Panc1 (cell line): ENCODE measurements around the gene KIAA2012.

Experiments used
- CTCF ChIP-seq: fragments of 450-650 bp; IDR thresholded peaks from 2 replicates; pipeline ENCODE4 v1.5.1; 2017; ENCODE audit warnings: mild to moderate bottlenecking
- POLR2AphosphoS5 ChIP-seq: IDR thresholded peaks from 2 replicates; pipeline ENCODE4 v1.6.1; 2012; ENCODE audit warnings: mild to moderate bottlenecking, low read depth, low read length, moderate library complexity

- TF ChIP-seq CTCF (no peak), POLR2AphosphoS5 (no peak)
These were observed 45.1 kb downstream of the KIAA2012 start for GRCh38 chr2:202118168-202118567.
